A673 (cell line): ENCODE measurements around the gene LCMT1. TPM values are rescaled to one million over a fixed set of nuclear protein-coding genes. Genes with fewer than 3 reads are reported as not detected.

ENCODE experiments used
- BruUV-seq: library from RNA; stranded (reverse); fragments of 400-500 nt; replicated peaks from 2 replicates; lab custom pipeline; 2021; lab: Mats Ljungman, UMichigan
- CTCF ChIA-PET: fragments of 300-600 bp; sonication (Branson Sonifier 250); formaldehyde crosslinking; loops from one replicate; lab custom pipeline; 2022; ENCODE audit warnings: antibody characterized with exemption; lab: Charles Lee
- POLR2A ChIA-PET: fragments of 300-600 bp; sonication (Branson Sonifier 250); formaldehyde crosslinking; loops from one replicate; lab custom pipeline; 2022; ENCODE audit warnings: antibody characterized with exemption; ENCODE audit not compliant: low non-redundant PET; lab: Charles Lee
- DNase-seq: peaks from one replicate; pipeline ENCODE4 v3.0.0-alpha.2; 2015; ENCODE audit warnings: low spot score
- H3K27ac ChIP-seq: fragments of 200-600 bp; sonication (generic); 2 replicates; pipeline ENCODE4 v1.5.1; 2016; ENCODE audit warnings: mixed run types, low read depth, mild to moderate bottlenecking, mixed read lengths, antibody characterized with exemption, low read length; ENCODE audit not compliant: poor library complexity, severe bottlenecking
- H3K27me3 ChIP-seq: fragments of 200-600 bp; sonication (generic); replicated peaks from 2 replicates; pipeline ENCODE4 v1.6.1; 2017; ENCODE audit warnings: mixed run types, low read depth, mild to moderate bottlenecking, mixed read lengths, antibody characterized with exemption, low read length; ENCODE audit not compliant: insufficient read depth, poor library complexity
- H3K36me3 ChIP-seq: fragments of 200-600 bp; sonication (generic); 2 replicates; pipeline ENCODE4 v1.6.1; 2016; ENCODE audit warnings: mixed run types, mild to moderate bottlenecking, mixed read lengths, antibody characterized with exemption, low read length; ENCODE audit not compliant: insufficient read depth, poor library complexity, severe bottlenecking
- H3K4me1 ChIP-seq: fragments of 200-600 bp; sonication (generic); 2 replicates; pipeline ENCODE4 v1.6.1; 2017; ENCODE audit warnings: mixed run types, mild to moderate bottlenecking, mixed read lengths, antibody characterized with exemption, low read length; ENCODE audit not compliant: insufficient read depth, poor library complexity, severe bottlenecking
- H3K4me3 ChIP-seq: fragments of 200-600 bp; sonication (generic); 2 replicates; pipeline ENCODE4 v1.5.1; 2016; ENCODE audit warnings: low read depth, mixed run types, mild to moderate bottlenecking, mixed read lengths, low read length; ENCODE audit not compliant: poor library complexity, severe bottlenecking
- H3K9me3 ChIP-seq: fragments of 200-600 bp; sonication (generic); 2 replicates; pipeline ENCODE4 v1.6.1; 2016; ENCODE audit warnings: mixed run types, low read depth, mild to moderate bottlenecking, mixed read lengths, antibody characterized with exemption, low read length; ENCODE audit not compliant: poor library complexity, severe bottlenecking
- CTCF ChIP-seq: fragments of 300-800, 200-600 bp; sonication (generic); conservative IDR thresholded peaks from 2 replicates; pipeline ENCODE4 v1.5.1; 2017; ENCODE audit warnings: low read depth, mild to moderate bottlenecking, antibody characterized with exemption, low read length, moderate library complexity, mixed read lengths
- EZH2 ChIP-seq: fragments of 200-600 bp; sonication (generic); IDR thresholded peaks from 2 replicates; pipeline ENCODE4 v1.6.1; 2017; ENCODE audit warnings: borderline replicate concordance, low read depth, mild to moderate bottlenecking, mixed read lengths, antibody characterized with exemption, low read length; ENCODE audit not compliant: poor library complexity, severe bottlenecking
- intact Hi-C: fragments of 100-400 bp; cut with micrococcal nuclease; formaldehyde crosslinking; loops from one replicate; pipeline ENCODE4 v1.10.0; 2022; ENCODE audit not compliant: unreplicated experiment
- total RNA-seq: library from RNA; stranded (reverse); gene quantifications from 2 replicates; pipeline ENCODE4 v1.2.3, GENCODE V29; 2021

Gene LCMT1
- total RNA-seq, 1 experiment from 2014 or later = 56.3 TPM

- intact Hi-C loops = no loop called here
- CTCF ChIA-PET = no interaction called here
- POLR2A ChIA-PET = no interaction called here
These were observed 31.7 kb upstream of the LCMT1 start for GRCh38 chr16:25079637-25080378.

GRCh38 chr16:25080420-25081131, 31.0 kb upstream of the LCMT1 start:
- intact Hi-C loops = no loop called here
- Histone ChIP-seq H3K36me3 (no peaks in the 10 kb centered on the region), H3K27ac (no peak overlapping the region), H3K9me3 (no peaks in the 10 kb centered on the region), H3K4me3 (no peak overlapping the region), H3K4me1 (no peaks in the 10 kb centered on the region), H3K27me3 (no peaks in the 10 kb centered on the region)
- DNase-seq = no peak
- POLR2A ChIA-PET = interaction anchor here (0.6 kb wide), 1 partner anchor 512 kb away, joined by 3 read pairs; no protein-coding TSS in a partner anchor
- no TSS peak for BruUV-seq
- CTCF ChIA-PET = no interaction called here
- TF ChIP-seq CTCF = no peak
- no peak for TF ChIP-seq EZH2

More at GRCh38 chr16:25079637-25080378, 31.7 kb upstream of the LCMT1 start:
- no peaks in the 10 kb centered on the region for H3K36me3 ChIP-seq
- no peak for DNase-seq
- no peaks in the 10 kb centered on the region for H3K27me3 ChIP-seq
- no peak overlapping the region for H3K27ac ChIP-seq
- TF ChIP-seq EZH2 (no peak), CTCF (no peak)
- no peaks in the 10 kb centered on the region for H3K9me3 ChIP-seq
- no peaks in the 10 kb centered on the region for H3K4me1 ChIP-seq
- no TSS peak for BruUV-seq
- H3K4me3 ChIP-seq = no peak overlapping the region

- H3K4me3 ChIP-seq = no peak overlapping the region
- H3K4me1 ChIP-seq = no peaks in the 10 kb centered on the region
- H3K9me3 ChIP-seq = no peaks in the 10 kb centered on the region
- CTCF ChIA-PET = no interaction called here
- no peak overlapping the region for H3K27ac ChIP-seq
- POLR2A ChIA-PET = no interaction called here
- no peaks in the 10 kb centered on the region for H3K36me3 ChIP-seq
- no peaks in the 10 kb centered on the region for H3K27me3 ChIP-seq
- intact Hi-C loops = no loop called here
- DNase-seq = peak; percentile 24
- BruUV-seq = no TSS peak
- no peak for TF ChIP-seq EZH2
- no peak for TF ChIP-seq CTCF
These were observed 29.8 kb upstream of the LCMT1 start for GRCh38 chr16:25081702-25082101.
